Activated CD4-positive, alpha-beta T cell treated with anti-CD3 and anti-CD28 coated beads, Interleukin-2, Interleukin-6, amounts not matched to agents 100 ng/mL and 50 ng/mL, durations not matched to agents 16 hours and 8 hours (primary cell): Measurements from ENCODE around the gene SMAD5.

ENCODE experiments used
- DNase-seq: peaks from one replicate; pipeline ENCODE4 v3.0.0-alpha.2; 2020

The SMAD5 gene

DNA sequence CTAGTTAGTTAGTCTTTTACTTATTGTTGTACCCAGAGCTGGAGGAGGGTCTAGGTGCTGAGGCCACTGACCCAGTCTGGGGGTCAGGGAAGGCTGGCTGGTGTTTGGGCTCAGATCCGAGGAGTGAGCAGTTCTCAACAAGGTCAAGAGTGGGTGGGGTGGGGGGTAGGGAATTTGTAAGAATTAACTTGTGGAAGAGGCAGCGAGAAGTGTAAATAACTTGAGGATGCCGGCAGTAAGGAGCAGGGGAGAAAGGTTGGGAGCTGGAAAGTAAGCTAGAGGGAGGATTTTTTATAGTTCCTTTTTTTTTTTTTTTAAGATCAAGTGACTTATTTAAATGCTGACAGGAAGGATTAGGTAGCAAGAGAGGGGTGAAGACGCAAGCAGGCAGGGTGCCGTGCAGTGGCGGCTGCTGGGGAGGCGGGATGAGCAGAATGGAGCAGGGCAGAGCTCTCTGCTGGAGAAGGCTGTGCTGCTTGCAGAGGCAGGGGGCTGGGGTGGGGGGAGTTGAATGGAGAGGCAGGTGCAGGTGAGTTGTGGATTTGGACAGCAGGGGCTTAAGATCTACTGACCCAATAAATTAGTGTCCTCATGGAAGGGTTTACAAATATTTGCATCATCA lies 95.6 kb downstream of the SMAD5 start:
- DNase-seq = no peak

DNA sequence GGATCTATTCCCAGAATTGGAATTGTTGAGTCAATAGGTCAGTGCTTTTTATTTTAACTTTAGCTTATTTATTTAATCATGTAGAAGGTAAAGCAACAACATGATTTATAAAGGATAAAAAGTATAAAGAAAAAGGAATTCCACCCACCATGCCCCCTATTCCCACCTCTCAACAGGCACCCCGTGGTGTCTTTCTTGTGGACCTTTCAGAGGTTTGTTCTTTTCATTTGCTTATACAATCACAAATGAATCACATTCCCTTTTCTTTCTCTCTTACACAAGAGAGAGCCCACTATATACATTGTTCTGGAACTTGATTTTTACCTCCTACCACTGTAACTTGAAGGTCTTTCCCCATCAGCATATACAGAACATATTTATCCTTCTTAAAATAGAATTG lies 97.5 kb downstream of the SMAD5 start:
- DNase-seq = no peak

DNA sequence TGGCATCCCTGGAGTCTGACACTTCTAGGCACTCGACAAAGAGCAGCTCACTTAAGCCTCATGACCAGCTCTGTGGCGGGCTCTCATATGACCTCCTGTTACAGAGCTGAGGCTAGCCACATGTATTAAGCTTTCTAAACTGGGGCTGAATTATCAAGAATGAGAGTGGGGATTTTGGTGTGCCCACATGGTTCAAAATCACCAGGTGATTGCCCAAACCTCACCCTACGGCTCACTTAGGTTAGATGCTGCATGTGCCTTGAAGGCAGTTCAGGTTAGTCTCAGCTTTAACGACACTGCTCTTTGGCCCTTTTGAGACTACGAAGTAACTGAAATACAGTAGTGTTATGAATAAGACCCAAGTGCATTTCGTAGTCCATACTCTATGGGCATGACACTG lies 99.7 kb downstream of the SMAD5 start:
- DNase-seq = no peak
